DMS53 treated with DMSO at 0.1 percent for 48 hours (cell line): ENCODE measurements around the gene KCNK15.
"Not testable (repeated sequence)": the region's sequence is repeated elsewhere in the genome, so short reads cannot be mapped to it uniquely, and the experiment has no call there.

ENCODE experiments used
- DNase-seq: peaks from one replicate; lab custom pipeline; 2025; ENCODE audit not compliant: unreplicated experiment; lab: John Stamatoyannopoulos, UW

KCNK15 gene

DNA sequence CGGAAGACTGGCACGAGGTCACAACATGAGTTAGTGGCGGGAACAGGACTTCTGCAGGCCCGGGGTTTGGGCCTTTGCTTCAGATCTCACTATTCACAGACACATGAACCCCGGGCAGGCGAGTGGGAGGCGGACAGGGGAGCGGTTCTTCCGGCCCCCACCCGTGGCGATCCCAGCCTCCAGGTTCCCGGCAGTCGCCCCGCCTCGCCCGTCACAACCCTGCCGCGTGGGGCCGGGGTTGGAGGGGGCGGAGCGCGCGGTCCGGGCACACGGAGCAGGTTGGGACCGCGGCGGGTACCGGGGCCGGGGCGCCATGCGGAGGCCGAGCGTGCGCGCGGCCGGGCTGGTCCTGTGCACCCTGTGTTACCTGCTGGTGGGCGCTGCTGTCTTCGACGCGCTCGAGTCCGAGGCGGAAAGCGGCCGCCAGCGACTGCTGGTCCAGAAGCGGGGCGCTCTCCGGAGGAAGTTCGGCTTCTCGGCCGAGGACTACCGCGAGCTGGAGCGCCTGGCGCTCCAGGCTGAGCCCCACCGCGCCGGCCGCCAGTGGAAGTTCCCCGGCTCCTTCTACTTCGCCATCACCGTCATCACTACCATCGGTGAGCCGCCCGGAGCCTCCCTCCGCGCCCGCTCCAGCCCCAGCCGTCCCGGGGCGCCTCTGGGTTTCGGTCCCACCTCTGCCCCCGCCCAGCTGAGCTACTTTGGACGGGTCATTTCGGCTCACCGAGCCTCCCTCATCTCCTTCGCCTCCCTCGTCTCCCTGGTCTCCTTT lies at the start of gene KCNK15:
Gene KCNK15, plus strand, starts transcription at position 268 of the 769 bp plus-strand sequence. Its CDS starts 46 bp downstream, at position 314.
- peak; percentile 17 for DNase-seq

- DNase-seq: no peak
Observed at GRCh38 chr20:44696315-44696714, 49.4 kb upstream of the KCNK15 start.

GRCh38 chr20:44697041-44697440 lies 48.6 kb upstream of the KCNK15 start:
- not testable (repeated sequence) for DNase-seq

DNA sequence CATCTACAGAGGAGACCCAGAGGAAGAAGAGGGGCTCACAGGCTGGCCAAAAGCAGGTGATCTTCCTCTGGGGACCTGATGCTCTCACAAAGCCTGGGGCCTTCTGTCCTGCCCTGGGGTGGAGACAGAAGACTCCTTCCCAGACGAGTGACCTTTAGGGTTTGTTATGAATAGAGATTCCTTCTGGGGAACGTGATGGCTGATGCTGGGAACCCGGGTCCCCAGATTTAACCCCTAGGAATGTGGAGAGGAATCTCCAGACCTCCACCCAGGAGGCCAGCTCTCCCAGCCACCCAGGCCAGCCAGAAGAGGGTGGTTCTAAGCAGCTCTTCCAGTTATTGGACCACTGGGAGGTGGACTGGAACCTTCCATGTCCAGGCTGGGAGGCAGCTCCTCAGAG lies 47.3 kb upstream of the KCNK15 start:
- no peak for DNase-seq

- DNase-seq: no peak
Observed at GRCh38 chr20:44700306-44700705, 45.4 kb upstream of the KCNK15 start.

GRCh38 chr20:44701118-44701857 lies 44.4 kb upstream of the KCNK15 start:
- no peak for DNase-seq

DNA sequence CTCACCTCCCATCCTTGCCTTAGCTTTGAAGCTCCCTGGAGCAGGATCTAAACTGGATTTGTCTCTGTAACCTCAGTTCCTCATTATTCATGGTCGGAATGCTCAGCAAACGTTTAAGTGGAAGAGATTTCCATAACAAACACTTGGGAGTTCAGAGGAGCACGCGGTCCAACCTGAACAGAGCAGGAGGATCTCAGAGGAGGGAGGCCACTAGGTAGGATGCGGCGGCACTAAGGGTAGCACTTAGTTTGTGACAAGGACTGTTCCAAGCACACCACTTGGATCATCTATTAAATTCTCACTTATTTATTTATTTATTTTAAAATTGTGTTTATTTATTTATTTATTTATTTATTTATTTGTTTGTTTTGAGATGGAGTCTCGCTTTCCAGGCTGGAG lies 43.8 kb upstream of the KCNK15 start:
- no peak for DNase-seq

- DNase-seq: no peak
Observed at GRCh38 chr20:44702776-44703175, 42.9 kb upstream of the KCNK15 start.

- no peak for DNase-seq
Observed at GRCh38 chr20:44703183-44703925, 42.3 kb upstream of the KCNK15 start.

GRCh38 chr20:44703956-44704488 lies 41.6 kb upstream of the KCNK15 start:
- DNase-seq: no peak

DNA sequence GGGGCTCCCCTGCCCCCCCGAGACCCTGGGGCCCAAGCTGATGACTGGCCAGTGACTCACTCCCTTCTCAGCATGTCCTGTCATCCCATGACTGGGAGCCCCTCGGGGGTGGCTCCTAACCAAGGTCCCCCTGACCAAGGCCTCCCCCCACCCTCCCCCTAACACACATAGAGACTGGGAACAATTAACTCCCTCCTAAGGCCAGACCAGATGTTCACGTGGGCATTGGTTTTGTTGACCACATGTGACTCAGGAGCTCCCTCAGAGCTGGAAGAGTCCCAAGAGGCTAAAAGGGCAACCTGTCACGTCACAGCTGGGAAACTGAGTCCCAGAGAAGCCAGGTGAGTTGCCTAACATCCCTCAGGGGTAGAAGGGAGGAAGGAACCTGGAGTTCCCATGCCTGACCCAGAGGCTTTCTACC lies 41.1 kb upstream of the KCNK15 start:
- DNase-seq: no peak

- no peak for DNase-seq
Observed at GRCh38 chr20:44705364-44706094, 40.1 kb upstream of the KCNK15 start.

DNA sequence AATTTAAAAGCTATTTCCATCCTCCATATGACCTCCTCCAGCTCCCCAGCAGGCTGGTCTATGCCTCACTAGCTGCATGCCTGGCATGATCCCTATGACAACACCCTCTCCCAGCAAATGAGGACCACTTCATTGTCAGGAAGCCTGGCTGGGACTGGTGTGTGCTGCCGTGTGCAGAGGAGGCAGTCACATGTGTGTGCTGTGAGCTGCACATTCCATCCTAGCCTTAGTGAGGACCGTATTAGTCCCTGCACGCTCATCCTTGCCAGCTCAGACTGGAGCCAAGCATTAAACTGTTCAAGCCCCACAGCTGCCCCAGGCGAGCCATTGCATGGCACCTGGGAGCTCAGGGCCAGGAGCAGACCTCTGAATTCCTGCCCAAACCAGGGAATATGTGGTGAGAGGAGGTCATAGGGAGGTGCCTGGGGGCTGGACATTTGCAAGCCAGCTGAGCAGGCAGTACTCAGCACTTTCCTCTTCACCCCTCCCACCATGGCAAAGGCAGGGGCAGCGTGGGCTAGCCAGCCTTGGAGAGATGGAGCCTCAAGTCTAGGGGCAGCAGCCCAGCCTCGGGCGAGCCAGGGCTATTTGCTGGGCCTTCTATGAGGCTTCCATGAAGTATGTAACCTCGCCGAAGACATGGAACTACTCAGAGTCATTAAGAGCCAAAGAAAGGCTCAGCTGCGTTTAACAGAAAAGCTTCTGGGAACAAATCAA lies 39.2 kb upstream of the KCNK15 start:
- DNase-seq: no peak

- DNase-seq: no peak
Observed at GRCh38 chr20:44707018-44707579, 38.6 kb upstream of the KCNK15 start.

DNA sequence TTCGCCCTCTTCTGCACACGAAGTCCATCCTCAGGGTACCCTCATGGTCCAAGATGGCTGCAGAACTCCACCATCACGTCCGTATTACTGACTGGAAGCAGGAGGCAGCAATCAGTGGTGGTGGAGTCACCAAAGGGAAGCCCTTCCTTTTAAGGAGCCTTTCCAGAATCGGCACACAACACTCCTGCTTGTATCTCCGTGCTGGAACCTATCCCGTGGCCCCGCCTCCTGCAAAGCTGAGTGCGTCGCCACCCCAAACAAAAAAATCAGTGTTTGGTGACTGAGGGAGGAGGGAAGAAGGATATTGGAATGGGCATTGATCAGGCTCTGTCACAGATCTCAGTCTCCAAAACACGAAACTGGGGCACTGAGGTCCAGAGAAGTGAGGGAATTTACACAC lies 36.3 kb upstream of the KCNK15 start:
- DNase-seq: no peak

GRCh38 chr20:44709797-44710196 lies 35.9 kb upstream of the KCNK15 start:
- DNase-seq: no peak

- DNase-seq: no peak
Observed at GRCh38 chr20:44711237-44711636, 34.4 kb upstream of the KCNK15 start.

DNA sequence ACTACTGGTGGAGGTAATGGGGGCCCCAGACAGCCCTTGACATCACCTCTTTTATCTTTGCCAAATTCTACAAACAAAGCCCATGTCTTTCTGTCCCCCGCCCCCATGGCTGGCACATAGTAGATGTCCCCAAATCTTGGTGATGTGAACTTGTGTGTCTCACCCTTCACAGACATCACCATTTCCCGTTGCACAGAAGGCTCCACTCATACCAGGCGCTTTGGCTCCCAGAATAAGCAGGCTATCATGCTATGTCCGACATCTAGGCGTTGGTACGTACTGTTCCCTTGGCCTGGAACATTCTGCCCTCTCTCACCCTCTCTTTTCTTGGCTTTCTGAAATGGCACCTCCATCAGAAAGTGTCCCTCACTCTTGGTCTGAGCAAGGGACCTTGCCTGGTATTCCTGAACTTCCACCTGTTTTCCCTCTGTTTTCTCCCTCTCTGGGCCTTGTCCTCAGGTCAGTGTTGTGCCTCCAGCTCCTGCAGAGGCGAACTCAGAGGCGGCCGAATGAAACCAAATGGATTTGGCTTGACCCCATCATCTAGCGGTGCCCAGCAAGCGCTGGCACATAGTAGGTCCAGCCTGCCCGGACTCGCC lies 31.5 kb upstream of the KCNK15 start:
- no peak for DNase-seq

DNA sequence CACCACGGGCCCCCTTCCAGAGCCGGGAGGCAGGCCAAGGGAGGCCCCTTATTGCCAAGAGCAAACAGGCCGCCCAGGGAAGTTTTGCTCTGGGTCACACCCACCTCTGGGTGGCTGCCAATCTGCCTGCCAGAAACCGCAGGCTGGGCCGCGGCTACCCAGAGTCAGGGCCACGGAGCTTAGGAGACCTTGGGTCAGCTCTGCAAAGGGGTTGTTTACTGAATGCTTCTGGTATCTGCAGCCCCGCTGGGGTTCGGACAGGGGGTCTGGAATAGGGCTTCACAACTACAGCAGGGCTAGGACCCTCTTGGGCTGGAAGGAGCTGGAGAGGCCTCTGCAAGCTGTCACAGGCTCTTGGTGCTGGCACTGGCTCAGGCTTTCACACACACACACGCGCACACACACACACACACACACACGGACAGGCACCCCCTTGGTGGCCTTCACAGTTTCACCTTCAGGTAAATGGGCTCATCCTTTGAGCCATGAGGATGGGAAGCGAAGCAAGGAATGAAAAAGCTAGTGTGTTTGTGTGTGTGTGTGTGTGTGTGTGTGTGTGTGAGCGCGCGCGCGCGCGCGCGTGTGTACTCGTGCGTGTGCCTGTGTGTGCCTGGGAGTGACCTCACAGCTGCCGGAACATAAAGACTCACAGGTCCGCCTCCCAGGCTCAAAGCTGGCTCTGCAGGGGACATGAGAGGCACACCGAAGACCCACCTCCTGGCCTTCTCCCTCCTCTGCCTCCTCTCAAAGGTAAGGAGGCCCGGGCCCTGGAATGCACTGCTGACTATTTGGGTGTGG lies 30.8 kb upstream of the KCNK15 start, which contains the start of gene CCN5:
Gene CCN5, plus strand, starts transcription at position 669 of the 798 bp plus-strand sequence. Its CDS starts 22 bp downstream, at position 691.
- no peak for DNase-seq
